GM19043 (cell line): ENCODE measurements around the gene CSRNP2.
"Not testable (repeated sequence)": the region's sequence is repeated elsewhere in the genome, so short reads cannot be mapped to it uniquely, and the experiment has no call there.

Experiments used
- ATAC-seq: cut with Tn5 transposase; IDR thresholded peaks from one replicate; pipeline ENCODE4 v1.9.1; 2021; ENCODE audit warnings: low read depth; ENCODE audit not compliant: unreplicated experiment

CSRNP2 gene

GRCh38 chr12:51083126-51083833, at the start of gene CSRNP2:
Gene CSRNP2 (minus strand): TSS chr12:51083596. CDS start chr12:51076561, 7,035 bp downstream.
- ATAC-seq, result peak; percentile 94

- ATAC-seq, result no peak
These were observed 49.3 kb upstream of the CSRNP2 start for GRCh38 chr12:51132693-51133092.

GRCh38 chr12:51131745-51132521, 48.5 kb upstream of the CSRNP2 start:
- ATAC-seq, result no peak

- ATAC-seq, result no peak
These were observed 45.5 kb upstream of the CSRNP2 start for GRCh38 chr12:51128919-51129318.

GRCh38 chr12:51127050-51127729, 43.8 kb upstream of the CSRNP2 start:
- no peak for ATAC-seq

- ATAC-seq, result no peak
These were observed 42.9 kb upstream of the CSRNP2 start for GRCh38 chr12:51126297-51126696.

GRCh38 chr12:51124504-51124903, 41.1 kb upstream of the CSRNP2 start:
- ATAC-seq, result no peak

- no peak for ATAC-seq
These were observed 39.4 kb upstream of the CSRNP2 start for GRCh38 chr12:51122844-51123243.

- ATAC-seq, result no peak
These were observed 35.3 kb upstream of the CSRNP2 start for GRCh38 chr12:51118706-51119105.

- ATAC-seq, result no peak
These were observed 32.1 kb upstream of the CSRNP2 start for GRCh38 chr12:51115533-51115932.

GRCh38 chr12:51108136-51108535, 24.7 kb upstream of the CSRNP2 start:
- ATAC-seq, result no peak

- no peak for ATAC-seq
These were observed 20.6 kb upstream of the CSRNP2 start for GRCh38 chr12:51103977-51104376.

GRCh38 chr12:51098611-51099010, 15.2 kb upstream of the CSRNP2 start:
- no peak for ATAC-seq

GRCh38 chr12:51090705-51091229, 7.4 kb upstream of the CSRNP2 start:
- no peak for ATAC-seq

- no peak for ATAC-seq
These were observed 4.4 kb upstream of the CSRNP2 start for GRCh38 chr12:51087818-51088217.

- ATAC-seq, result no peak
These were observed 3.5 kb upstream of the CSRNP2 start for GRCh38 chr12:51086933-51087332.

GRCh38 chr12:51085757-51086156, 2.4 kb upstream of the CSRNP2 start:
- no peak for ATAC-seq

- ATAC-seq, result no peak
These were observed 753 bp downstream of the CSRNP2 start for GRCh38 chr12:51082561-51083125.

- ATAC-seq, result no peak
These were observed 2.0 kb downstream of the CSRNP2 start for GRCh38 chr12:51081421-51081820.

- no peak for ATAC-seq
These were observed 3.3 kb downstream of the CSRNP2 start for GRCh38 chr12:51080136-51080535.

GRCh38 chr12:51078866-51079265, 4.5 kb downstream of the CSRNP2 start:
- ATAC-seq, result not testable (repeated sequence)
